ENCODE results near the gene PIN4.
A peak's percentile ranks its signal among the peaks of the same experiment; 100 is the strongest.
"Not testable (repeated sequence)": the region's sequence is repeated elsewhere in the genome, so short reads cannot be mapped to it uniquely, and the experiment has no call there.

The PIN4 gene

DNA sequence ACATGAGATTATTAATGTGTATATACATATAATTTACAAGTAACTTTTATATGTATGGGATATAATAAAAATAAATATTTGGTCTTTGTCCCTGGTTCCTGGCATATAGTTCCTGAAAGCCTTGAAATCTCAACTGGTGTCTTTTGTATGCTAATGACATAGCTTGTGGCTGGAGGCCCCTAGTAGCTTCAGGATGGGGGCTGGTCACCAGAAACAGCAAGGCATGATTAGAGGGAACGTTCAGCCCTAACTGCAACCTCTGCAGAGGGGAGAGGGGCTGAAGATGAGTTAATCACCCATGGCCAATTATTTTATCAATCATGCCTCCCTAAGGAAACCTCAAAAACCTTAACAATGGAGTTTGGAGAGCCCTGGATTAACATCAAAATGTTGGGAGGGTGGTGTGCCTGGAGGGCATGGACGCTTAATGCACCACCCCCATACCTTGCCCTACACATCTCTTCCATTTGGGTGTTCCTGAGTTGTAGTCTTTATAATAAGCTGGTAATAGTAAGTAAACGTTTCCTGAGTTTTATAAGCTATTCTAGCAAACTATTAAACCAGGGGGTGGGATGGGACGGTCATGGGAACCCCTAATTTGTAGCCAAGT lies 21.3 kb downstream of the PIN4 start:
- DNase-seq (ENCODE audit: low read depth) = no peak

DNA sequence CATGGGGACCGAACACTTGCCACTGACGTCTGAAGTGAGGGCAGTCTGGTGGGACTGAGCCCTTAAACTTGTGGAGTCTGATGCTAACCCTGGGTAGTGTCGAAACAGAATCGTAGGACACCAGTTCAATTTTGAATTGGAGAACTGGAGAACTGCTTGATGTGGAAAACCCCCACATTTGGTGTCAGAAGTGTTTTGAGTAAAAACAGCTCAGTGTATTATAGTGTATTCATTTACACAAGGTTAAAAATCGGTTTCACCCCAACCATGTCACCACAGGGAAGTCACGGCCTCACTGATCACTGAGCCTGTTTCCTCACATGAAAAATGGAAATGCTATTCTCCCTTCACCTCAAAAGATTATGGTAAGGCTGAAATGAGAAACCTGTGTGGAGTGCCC lies 21.9 kb downstream of the PIN4 start:
- no peak for DNase-seq (ENCODE audit: low read depth)

DNA sequence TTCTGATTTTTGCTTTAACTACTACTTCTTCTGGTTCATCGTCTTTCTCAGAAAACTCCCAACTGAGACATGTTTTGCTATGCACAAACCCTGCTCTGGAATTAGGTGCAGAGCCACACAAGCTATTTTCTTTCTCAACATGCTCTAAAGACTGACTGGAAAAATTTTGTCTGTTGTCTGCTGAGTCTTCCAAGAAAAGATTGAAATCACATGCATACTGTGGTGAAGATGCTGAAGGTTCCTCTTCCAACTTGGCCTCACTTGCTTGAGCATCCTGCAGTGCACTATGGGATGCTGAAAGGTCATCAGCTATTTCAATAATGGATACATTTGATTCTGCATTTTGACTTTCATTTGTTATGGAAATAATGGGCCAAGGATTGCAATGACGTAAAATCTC lies 24.1 kb downstream of the PIN4 start:
- DNase-seq (ENCODE audit: low read depth) = no peak

DNA sequence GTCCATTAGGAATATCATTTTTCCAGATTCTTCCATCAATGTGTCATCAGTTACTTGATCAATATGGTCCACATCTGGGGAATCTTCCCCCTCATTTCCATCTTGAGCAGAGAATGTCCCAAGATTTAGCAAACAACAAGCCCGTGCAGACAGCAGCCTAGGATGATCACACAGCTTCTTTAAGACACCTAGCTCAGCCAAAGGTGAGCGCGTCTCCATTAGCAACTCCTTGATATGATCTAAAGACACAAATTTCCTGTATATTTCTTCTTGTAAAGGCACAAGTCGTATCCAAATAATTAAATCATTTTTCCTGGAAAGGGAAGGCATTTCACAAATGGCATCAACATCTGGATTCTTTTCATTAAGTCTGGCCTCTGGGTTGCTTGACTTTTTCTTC lies 25.8 kb downstream of the PIN4 start:
- no peak for DNase-seq (ENCODE audit: low read depth)

DNA sequence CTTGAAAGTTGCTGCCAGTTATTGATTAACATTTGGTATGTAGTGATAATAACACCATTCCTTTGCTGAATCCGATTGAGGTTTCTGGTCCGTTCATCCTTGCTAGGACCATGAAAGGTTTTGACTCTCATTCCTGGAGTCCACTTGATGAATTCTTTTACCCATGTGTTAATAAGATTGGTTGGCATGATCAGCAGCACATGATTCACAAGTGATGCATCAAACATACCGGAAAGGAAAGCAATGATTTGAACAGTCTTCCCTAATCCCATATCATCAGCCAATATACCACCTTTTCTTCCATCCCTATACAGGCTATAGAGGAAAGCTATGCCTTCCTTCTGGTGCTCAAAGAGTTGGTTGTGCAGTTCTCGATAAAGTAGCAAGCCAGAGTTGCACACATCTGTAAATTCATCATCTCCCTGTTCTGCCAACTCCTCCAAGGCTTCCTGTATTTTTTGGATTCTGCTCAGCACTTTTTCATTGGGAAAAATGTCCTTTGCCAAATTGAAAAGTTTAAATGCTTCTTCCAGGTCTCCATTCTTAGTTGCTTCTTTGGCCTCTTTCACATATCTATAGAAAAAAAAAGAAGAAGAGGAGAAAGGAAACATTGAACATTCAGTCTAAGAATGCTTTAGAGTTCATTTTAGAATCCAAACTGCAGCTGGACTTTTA lies 26.7 kb downstream of the PIN4 start:
- no peak for DNase-seq (ENCODE audit: low read depth)

DNA sequence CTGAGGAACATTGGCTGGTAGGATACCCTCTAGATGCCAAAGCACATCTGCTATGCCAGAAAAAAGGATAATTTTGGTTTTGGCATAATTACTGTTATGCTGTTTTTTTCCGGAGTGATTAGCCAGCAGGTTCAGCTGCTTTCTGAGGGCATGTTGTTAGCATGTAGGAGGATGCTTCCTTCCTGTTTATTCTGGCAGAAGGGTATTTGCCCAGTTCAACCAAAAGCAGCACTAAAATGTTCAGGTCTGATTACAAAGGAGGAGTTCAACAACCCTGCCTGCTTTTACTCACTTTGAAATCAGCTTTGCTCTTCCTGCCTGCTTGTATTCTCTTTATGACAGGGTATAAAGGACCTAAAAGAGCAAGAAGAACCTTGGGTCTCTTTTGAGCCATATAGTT lies 35.4 kb downstream of the PIN4 start:
- no peak for DNase-seq (ENCODE audit: low read depth)

DNA sequence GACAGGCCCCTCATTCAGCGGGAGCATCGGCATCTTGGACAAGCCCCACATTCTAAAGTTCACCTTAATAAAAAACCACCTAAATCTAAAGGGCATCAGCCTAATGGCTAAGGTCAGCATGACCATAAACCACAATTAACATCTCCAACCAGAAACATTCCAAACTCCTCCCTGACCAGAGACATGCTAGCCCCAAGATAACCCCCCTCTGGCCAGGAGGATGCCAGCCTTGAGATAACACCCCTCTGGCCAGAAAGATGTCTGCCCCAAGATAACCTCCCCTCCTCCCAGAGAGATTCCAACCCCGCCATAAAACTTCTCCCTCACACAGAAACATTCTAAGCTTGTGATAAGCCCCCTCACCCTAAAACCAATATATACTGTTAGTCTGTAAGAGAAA lies 38.8 kb downstream of the PIN4 start:
- DNase-seq (ENCODE audit: low read depth) = not testable (repeated sequence)

DNA sequence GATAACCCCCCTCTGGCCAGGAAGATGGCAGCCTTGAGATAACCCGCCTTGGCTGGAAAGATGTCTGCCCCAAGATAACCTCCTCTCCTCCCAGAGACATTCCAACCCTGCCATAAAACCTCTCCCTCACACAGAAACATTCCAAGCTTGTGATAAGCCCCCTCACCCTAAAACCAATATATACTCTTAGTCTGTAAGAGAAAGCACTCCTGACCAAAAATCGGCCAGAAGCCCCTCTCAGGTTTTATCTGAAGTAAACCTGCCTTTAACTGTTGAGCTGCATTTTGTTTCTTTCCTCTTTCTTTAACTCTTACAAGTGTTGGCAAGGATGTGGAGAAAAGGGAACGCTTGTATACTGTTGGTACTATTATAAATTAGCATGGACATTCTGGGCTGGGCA lies 48.7 kb downstream of the PIN4 start:
- no peak for DNase-seq (ENCODE audit: low read depth)

DNA sequence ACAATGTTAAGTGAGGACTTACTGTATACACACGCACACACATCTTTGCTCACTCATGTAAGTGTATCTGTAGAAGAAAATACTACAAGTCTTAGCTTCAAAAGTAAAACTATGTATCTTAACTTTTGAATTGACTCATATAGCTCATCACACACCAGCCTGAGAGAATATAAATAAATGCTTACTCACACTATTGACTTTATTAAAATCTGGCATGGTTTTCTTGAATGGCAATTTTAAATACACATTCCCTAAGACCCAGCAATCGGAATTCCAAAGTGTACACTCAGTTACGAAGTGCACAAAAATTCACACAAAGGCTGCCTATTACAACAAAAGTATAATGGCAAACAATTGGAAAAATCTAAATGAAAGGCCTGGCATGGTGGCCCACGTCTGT lies 55.3 kb downstream of the PIN4 start:
- DNase-seq (ENCODE audit: low read depth) = no peak

DNA sequence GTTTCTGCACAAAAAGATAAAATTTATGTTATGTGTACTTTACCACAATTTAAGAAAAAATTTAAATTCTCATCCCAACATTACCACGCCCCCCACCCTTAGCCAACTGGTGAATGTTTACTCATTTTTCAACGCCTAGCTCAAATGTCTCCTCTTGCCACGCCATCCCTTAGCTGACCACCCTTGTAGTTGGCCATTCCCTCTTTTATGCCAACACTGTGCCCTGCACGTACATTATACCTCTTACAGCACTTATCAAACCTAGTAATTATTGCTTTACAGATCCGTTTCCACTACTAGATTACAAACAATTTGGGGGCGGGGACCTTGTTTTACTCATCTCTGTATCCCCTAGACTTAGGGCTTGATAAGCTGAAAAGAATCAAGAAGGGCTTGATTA lies 56.6 kb downstream of the PIN4 start:
- DNase-seq (ENCODE audit: low read depth) = no peak

DNA sequence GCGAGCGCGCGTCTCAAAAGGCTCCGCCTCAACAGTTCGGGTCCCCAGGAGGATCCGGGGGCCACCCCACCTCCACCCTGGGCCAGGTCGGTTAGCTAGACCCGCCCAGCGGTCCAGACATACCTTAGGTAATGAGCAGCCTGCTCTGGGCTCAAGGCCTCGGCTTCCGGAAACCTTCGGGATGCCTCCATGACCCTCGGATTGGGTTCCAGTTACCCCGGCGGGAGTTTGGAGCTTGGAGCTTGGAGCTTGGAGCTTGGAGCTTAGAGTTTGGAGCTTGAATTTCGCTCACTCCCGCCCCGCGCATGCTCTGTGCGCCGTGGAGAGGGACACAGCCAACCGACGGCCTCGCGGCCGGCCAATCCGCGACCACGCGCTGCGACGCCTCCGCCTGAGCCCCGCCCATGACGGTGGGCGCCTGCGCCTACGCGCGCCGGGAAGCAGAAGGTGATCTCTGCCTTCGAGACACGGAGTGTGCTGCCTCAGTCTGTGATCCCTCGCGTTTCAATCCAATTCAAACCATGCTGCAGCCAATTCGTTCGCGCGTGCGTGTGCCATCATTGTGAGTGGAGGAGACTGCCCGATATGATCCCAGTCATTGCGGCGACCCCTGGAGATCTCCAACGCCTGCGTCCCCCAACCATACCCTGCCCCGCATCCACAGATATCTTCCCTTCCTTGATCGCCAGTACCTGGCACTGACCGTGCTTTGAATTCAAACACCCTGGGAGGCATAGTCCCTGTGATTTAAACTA lies 57.3 kb downstream of the PIN4 start, which contains the start of gene ERCC6L:
Gene ERCC6L (minus strand): TSS at position 307 of the 755 bp plus-strand sequence. CDS start 116 bp downstream, at position 191.
- DNase-seq (ENCODE audit: low read depth) = peak; percentile 69

DNA sequence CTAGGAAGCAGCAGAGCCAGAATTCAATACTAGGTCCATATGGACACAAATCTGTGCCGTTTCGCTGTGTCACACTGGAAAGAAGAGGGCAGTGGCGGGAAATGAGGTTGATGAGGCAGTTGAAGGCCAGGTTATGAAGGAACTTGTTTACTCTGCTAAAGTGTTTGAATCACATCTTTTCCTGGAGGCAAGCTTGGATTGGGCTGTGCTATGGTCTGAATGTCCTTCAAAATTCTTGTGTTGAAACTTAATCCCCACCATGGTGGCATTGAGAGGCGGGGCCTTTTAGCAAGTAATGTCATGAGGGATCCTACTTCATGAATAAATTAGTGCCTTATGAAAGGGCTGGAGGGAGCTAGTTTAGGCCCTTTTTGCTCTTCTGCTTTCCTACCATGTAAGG lies 59.4 kb downstream of the PIN4 start:
- no peak for DNase-seq (ENCODE audit: low read depth)

DNA sequence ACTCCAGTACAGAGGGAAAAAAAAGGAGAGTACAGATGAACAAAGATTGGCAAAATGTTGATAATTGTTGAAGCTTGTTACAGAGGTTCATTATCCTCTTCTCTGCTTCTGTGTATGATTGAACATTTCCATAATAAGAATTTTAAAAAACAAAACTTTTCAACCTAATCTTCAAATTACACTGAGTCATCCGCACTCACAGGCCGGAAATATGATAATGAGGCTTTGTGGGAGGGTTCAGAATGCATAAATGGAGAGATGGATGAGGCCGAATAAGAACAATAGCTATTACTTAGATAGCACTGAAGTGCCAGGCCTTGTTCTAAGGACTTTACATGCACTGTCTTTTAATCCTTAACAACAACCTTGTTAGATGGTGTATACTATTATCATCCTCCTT lies 61.9 kb downstream of the PIN4 start:
- no peak for DNase-seq (ENCODE audit: low read depth)

DNA sequence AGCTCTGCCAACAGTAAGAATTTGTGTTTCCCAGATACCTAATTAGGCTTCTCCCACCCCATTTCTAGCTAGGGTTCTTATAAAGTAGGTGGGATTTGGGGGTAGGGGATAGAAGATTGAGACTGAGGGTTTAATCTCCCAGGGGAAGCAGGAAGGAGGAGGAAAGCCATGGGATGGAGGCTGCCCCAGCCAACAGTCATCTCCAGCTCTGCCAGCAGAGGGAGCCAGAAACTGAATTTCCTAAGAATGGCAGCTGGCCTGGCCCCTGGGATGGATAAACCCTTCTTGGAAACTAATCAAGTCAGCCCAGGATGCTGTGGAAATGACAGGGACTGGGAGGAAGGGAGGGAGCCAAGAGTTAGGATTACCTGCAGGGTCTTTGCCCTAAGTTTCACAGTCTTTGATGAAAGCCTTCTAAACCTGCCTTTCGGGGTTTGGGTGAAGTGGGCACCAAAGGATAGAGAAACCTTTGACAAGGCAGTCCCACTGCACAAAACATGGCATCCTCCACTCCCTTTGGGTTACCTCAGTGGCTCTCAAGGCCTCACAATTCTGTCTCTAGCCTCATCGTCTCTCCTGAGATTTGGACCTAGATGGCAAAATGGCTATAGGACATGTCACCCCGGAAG lies 64.0 kb downstream of the PIN4 start:
- no peak for DNase-seq (ENCODE audit: low read depth)

DNA sequence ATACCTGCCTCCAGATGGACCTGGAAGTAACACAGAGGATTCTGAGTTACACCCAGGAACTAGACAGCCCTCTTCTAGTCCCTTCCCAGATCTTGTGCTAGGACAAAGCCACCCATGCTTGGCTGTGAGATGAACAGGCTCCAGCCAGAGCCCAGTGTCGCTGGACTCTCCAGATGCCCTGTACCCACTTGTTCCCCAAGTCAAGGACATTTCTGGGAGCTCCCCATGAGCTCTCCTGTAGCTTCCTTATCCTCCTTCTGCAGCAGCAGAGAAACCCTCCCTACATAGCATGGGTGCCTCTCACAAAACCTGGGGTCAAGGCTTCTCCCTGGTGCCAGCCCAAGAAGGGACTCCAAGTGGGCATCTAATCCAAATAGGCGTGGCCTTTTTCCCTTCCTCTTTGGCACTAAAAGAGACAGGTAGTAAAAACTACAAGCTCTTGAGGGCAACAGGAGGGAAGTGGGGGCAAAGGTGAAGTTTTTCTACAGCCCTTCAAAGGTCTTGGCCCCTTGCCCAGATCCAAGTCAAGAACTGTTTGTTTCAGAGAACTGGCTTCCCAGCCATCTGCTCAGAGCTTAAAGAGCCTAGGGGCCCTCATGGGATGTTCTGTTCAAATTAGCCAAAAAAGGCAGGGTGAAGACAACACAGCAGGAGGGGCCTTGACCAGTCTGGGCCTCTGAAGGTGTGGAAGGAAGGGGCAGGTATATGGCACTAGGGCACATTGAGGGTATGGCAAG lies 65.8 kb downstream of the PIN4 start:
- no peak for DNase-seq (ENCODE audit: low read depth)
